ENCODE measurements around the gene PTPRT. TPM values are rescaled to one million over a fixed set of nuclear protein-coding genes. Genes with fewer than 3 reads are reported as not detected.

Gene PTPRT
- total RNA-seq, 1 experiment from 2014 or later, result 0.13 TPM

DNA sequence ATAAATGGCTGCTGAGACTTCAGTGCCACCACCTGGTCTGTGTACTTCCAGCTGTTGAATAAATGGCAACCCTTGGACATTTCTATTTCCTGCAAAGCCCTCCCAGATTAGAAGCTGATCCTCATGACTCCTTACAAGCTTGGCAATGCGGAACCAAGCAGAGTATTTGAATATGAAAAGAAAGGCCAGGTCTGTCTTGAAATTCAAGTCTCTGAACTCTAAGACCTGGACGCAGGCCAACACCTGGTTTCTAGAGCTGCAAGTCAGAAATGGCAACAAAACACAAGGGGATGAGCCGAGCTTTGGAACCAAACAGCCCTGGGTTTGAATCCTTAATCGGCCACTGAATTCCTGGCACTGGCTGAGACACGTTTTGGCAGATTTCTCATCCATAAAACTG lies 353.4 kb downstream of the PTPRT start:
- no CpG with 5 or more reads among the region's 5 CpGs for whole genome bisulfite sequencing (ENCODE audit: extremely low coverage, insufficient read length, low lambda C conversion rate)
- H3T11ph ChIP-seq (ENCODE audit: low read length), result no peak overlapping the region
- H3K9me3 ChIP-seq (ENCODE audit: control insufficient read depth, low read depth, low read length), result no peaks in the 10 kb centered on the region
- no peak overlapping the region for H3K27ac ChIP-seq (ENCODE audit: insufficient read length, low read depth, low read length)
- H3K27me3 Mint-ChIP-seq (ENCODE audit: low read depth), result no peaks in the 10 kb centered on the region; the same call in none of the 2 replicates
- H2BK120ac ChIP-seq (ENCODE audit: low read depth, low read length, poor library complexity, severe bottlenecking), result no peak overlapping the region
- no peak overlapping the region for H2BK15ac ChIP-seq (ENCODE audit: low read depth, low read length)
- H4K5ac ChIP-seq (ENCODE audit: insufficient read length, low read depth, low read length), result no peak overlapping the region
- H3K4me3 Mint-ChIP-seq, result no peak overlapping the region
- H3K23ac ChIP-seq (ENCODE audit: insufficient read length, low read depth, low read length), result no peak overlapping the region
- no peak overlapping the region for H3K18ac ChIP-seq (ENCODE audit: insufficient read length, low read depth, low read length)
- H4K8ac ChIP-seq (replicated peaks; ENCODE audit: insufficient read length, low read depth, low read length), result no peak overlapping the region
- no peak overlapping the region for H3K56ac ChIP-seq (ENCODE audit: insufficient read length, low read depth, low read length)
- H2AK5ac ChIP-seq (ENCODE audit: insufficient read length, low read length), result no peak overlapping the region
- no peak overlapping the region for H2BK20ac ChIP-seq (ENCODE audit: low read depth, low read length, poor library complexity, severe bottlenecking)
- H4K91ac ChIP-seq (ENCODE audit: insufficient read length, low read depth, low read length), result no peak overlapping the region
- no peaks in the 10 kb centered on the region for H3K23me2 ChIP-seq (ENCODE audit: insufficient read length, low read depth, low read length, poor library complexity, severe bottlenecking)
- H2BK5ac ChIP-seq (ENCODE audit: insufficient read length, low read length), result no peak overlapping the region
- peaks cover 0 to 4% of the 10 kb centered on the region in 2 experiments; a peak in 3 of 5 replicates for H3K9me3 Mint-ChIP-seq
- no peak overlapping the region for H2BK12ac ChIP-seq (ENCODE audit: insufficient read length, low read depth, low read length)
- H3K4me2 ChIP-seq (ENCODE audit: insufficient read depth, insufficient read length, low read length), result no peak overlapping the region
- H3K4me1 ChIP-seq (ENCODE audit: insufficient read depth, low read length), result no peaks in the 10 kb centered on the region; the same call in 1 of the 2 replicates
- H3K79me2 ChIP-seq (ENCODE audit: insufficient read depth, low read length), result no peaks in the 10 kb centered on the region
- DNase-seq, result peak; percentile 33
- TF ChIP-seq, protein P1, sequence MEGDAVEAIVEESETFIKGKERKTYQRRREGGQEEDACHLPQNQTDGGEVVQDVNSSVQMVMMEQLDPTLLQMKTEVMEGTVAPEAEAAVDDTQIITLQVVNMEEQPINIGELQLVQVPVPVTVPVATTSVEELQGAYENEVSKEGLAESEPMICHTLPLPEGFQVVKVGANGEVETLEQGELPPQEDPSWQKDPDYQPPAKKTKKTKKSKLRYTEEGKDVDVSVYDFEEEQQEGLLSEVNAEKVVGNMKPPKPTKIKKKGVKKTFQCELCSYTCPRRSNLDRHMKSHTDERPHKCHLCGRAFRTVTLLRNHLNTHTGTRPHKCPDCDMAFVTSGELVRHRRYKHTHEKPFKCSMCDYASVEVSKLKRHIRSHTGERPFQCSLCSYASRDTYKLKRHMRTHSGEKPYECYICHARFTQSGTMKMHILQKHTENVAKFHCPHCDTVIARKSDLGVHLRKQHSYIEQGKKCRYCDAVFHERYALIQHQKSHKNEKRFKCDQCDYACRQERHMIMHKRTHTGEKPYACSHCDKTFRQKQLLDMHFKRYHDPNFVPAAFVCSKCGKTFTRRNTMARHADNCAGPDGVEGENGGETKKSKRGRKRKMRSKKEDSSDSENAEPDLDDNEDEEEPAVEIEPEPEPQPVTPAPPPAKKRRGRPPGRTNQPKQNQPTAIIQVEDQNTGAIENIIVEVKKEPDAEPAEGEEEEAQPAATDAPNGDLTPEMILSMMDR (conservative IDR thresholded peaks at IDR 0.05), result no peak
- H3K27me3 ChIP-seq (ENCODE audit: insufficient read depth, low read length), result no peaks in the 10 kb centered on the region
- H3K36me3 Mint-ChIP-seq (ENCODE audit: insufficient read depth in 1 of 3, low read depth in 3 of 3), result no peaks in the 10 kb centered on the region
- H3K79me1 ChIP-seq (ENCODE audit: insufficient read depth, low read depth, low read length, poor library complexity, severe bottlenecking), result no peaks in the 10 kb centered on the region
- no peak overlapping the region for H3K9ac ChIP-seq (ENCODE audit: extremely low read depth, insufficient read length, low read length)
- H3K4me1 Mint-ChIP-seq, result peaks cover 16 to 29% of the 10 kb centered on the region in 2 experiments
- no peak overlapping the region for H3K14ac ChIP-seq (ENCODE audit: insufficient read depth, low read length)
- H4K20me1 ChIP-seq (ENCODE audit: control insufficient read depth, insufficient read depth, insufficient read length), result no peaks in the 10 kb centered on the region
- H2AFZ ChIP-seq (ENCODE audit: low read length), result no peak overlapping the region
- H3K4ac ChIP-seq (ENCODE audit: low read depth, low read length), result no peak overlapping the region
- H3K27ac Mint-ChIP-seq, result peak overlapping the region; percentile 80 to 89 (median 88); a peak in 6 of 7 replicates
